GM23248 (cell line): ENCODE results near the gene KIF13A. TPM values are rescaled to one million over a fixed set of nuclear protein-coding genes. Genes with fewer than 3 reads are reported as not detected.

Experiments used
- DNase-seq: peaks from one replicate; pipeline ENCODE4 v3.0.0-alpha.2; 2015
- H2AFZ ChIP-seq: fragments of 200-600 bp; sonication (generic); 2 replicates; pipeline ENCODE4 v1.6.1; 2016; ENCODE audit warnings: antibody characterized with exemption
- H3F3A ChIP-seq: fragments of 200-600 bp; sonication (generic); 2 replicates; pipeline ENCODE4 v1.6.1; 2016; ENCODE audit warnings: mild to moderate bottlenecking, antibody characterized with exemption, mixed run types; ENCODE audit not compliant: insufficient read depth
- H3K27ac ChIP-seq: fragments of 200-600 bp; sonication (generic); 2 replicates; pipeline ENCODE4 v1.5.1; 2016; ENCODE audit warnings: mild to moderate bottlenecking
- H3K27me3 ChIP-seq: fragments of 200-600 bp; sonication (generic); replicated peaks from 2 replicates; pipeline ENCODE4 v1.6.1; 2016; ENCODE audit warnings: mild to moderate bottlenecking; ENCODE audit not compliant: insufficient read depth
- H3K36me3 ChIP-seq: fragments of 200-600 bp; sonication (generic); 2 replicates; pipeline ENCODE4 v1.6.1; 2016; ENCODE audit warnings: low read depth, mild to moderate bottlenecking
- H3K4me1 ChIP-seq: fragments of 200-600 bp; sonication (generic); 2 replicates; pipeline ENCODE4 v1.6.1; 2016; ENCODE audit warnings: mild to moderate bottlenecking; ENCODE audit not compliant: insufficient read depth
- H3K4me2 ChIP-seq: fragments of 200-600 bp; sonication (generic); one replicate; pipeline ENCODE4 v1.6.1; 2016; ENCODE audit warnings: mild to moderate bottlenecking; ENCODE audit not compliant: unreplicated experiment
- H3K4me3 ChIP-seq: fragments of 200-600 bp; sonication (generic); 2 replicates; pipeline ENCODE4 v1.5.1; 2016; ENCODE audit warnings: mild to moderate bottlenecking
- H3K79me2 ChIP-seq: fragments of 200-600 bp; sonication (generic); 2 replicates; pipeline ENCODE4 v1.6.1; 2016; ENCODE audit warnings: mild to moderate bottlenecking; ENCODE audit not compliant: insufficient read depth
- H3K9ac ChIP-seq: fragments of 200-600 bp; sonication (generic); 2 replicates; pipeline ENCODE4 v1.6.1; 2016; ENCODE audit warnings: mild to moderate bottlenecking
- H3K9me2 ChIP-seq: fragments of 200-600 bp; sonication (generic); 2 replicates; pipeline ENCODE4 v1.6.1; 2016; ENCODE audit warnings: mixed run types, mild to moderate bottlenecking, moderate library complexity; ENCODE audit not compliant: insufficient read depth
- H3K9me3 ChIP-seq: fragments of 200-600 bp; sonication (generic); one replicate; pipeline ENCODE4 v1.6.1; 2017; ENCODE audit warnings: low read depth
- H4K20me1 ChIP-seq: fragments of 200-600 bp; sonication (generic); 2 replicates; pipeline ENCODE4 v1.6.0; 2016; ENCODE audit not compliant: insufficient read depth
- EZH2 ChIP-seq: fragments of 200-600 bp; sonication (generic); IDR thresholded peaks from 2 replicates; pipeline ENCODE4 v1.6.1; 2018; ENCODE audit warnings: antibody characterized with exemption, mild to moderate bottlenecking; ENCODE audit not compliant: insufficient read depth, poor library complexity, severe bottlenecking
- EZH2phosphoT487 ChIP-seq: fragments of 200-600 bp; sonication (generic); IDR thresholded peaks from 2 replicates; pipeline ENCODE4 v1.6.1; 2018; ENCODE audit warnings: antibody characterized with exemption, moderate library complexity, mild to moderate bottlenecking, low read depth; ENCODE audit not compliant: insufficient read depth
- WGBS, 2 experiments: methylation state at CpG; one replicate each; pipeline ENCODE4 v1.1.6; 2015 to 2017; ENCODE audit warnings: low lambda C conversion rate in 2 of 2, low coverage in 1 of 2; ENCODE audit errors: missing lambda C conversion rate in 2 of 2; 5-methylcytosine and 5-hydroxymethylcytosine counted together
- in situ Hi-C: fragments of 300-500 bp; cut with MboI; formaldehyde crosslinking; loops from 2 replicates; pipeline ENCODE4 v1.15.0; 2020
- polyA plus RNA-seq: library from polyadenylated mRNA; unstranded; fragments of >200 nt; fragmentation: Nextera tagmentation; extraction: Ambion mirVana; gene quantifications from 2 replicates; pipeline ENCODE4 v1.2.1, GENCODE V29; 2016
- total RNA-seq: library from RNA; depleted of rRNA; stranded (reverse); fragments of >200 nt; shearing (Covaris generic); gene quantifications from 2 replicates; pipeline ENCODE4 v1.2.3, GENCODE V29; 2014

The KIF13A gene
- total and polyA plus RNA-seq, 2 experiments from 2014 or later, result 5.0 to 46.0 TPM

GRCh38 chr6:17877196-17877894 is 110.1 kb downstream of the KIF13A start:
- Histone ChIP-seq H3K9ac (no peak overlapping the region), H3K4me2 (no peak overlapping the region)

GRCh38 chr6:17874753-17875152 is 112.7 kb downstream of the KIF13A start:
- no peaks in the 10 kb centered on the region for H3K36me3 ChIP-seq
- 93 to 98% methylated on average over 10 of the region's 10 CpGs for WGBS, 2 experiments
- TF ChIP-seq EZH2phosphoT487 (no peak), EZH2 (no peak)
- no peaks in the 10 kb centered on the region for H3K9me2 ChIP-seq
- in situ Hi-C loops, result no loop called here
- no peak overlapping the region for H3K27ac ChIP-seq
- peaks cover 46% of the 10 kb centered on the region for H3K4me1 ChIP-seq
- H4K20me1 ChIP-seq, result no peaks in the 10 kb centered on the region
- no peaks in the 10 kb centered on the region for H3K9me3 ChIP-seq
- no peak overlapping the region for H3K4me2 ChIP-seq
- no peak overlapping the region for H2AFZ ChIP-seq
- peaks cover 53% of the 10 kb centered on the region for H3K79me2 ChIP-seq
- H3K4me3 ChIP-seq, result no peak overlapping the region
- no peak overlapping the region for H3K9ac ChIP-seq
- no peaks in the 10 kb centered on the region for H3K27me3 ChIP-seq
- no peak for DNase-seq
- H3F3A ChIP-seq, result peaks cover 36% of the 10 kb centered on the region

More at GRCh38 chr6:17877196-17877894, 110.1 kb downstream of the KIF13A start:
- no peaks in the 10 kb centered on the region for H3K36me3 ChIP-seq
- H2AFZ ChIP-seq, result no peak overlapping the region
- in situ Hi-C loops, result no loop called here
- H3K9me3 ChIP-seq, result no peaks in the 10 kb centered on the region
- peaks cover 23% of the 10 kb centered on the region for H3K4me1 ChIP-seq
- H3K27ac ChIP-seq, result no peak overlapping the region
- H3K4me3 ChIP-seq, result no peak overlapping the region
- H4K20me1 ChIP-seq, result no peaks in the 10 kb centered on the region
- WGBS, 2 experiments, result 81 to 88% methylated on average over 6 of the region's 6 CpGs
- no peaks in the 10 kb centered on the region for H3K27me3 ChIP-seq
- no peaks in the 10 kb centered on the region for H3K9me2 ChIP-seq
- no peak for TF ChIP-seq EZH2phosphoT487
- no peak for TF ChIP-seq EZH2
- H3F3A ChIP-seq, result peaks cover 12% of the 10 kb centered on the region; the same call in 1 of the 2 replicates
- peaks cover 64% of the 10 kb centered on the region for H3K79me2 ChIP-seq
- no peak for DNase-seq

GRCh38 chr6:17872908-17873307 is 114.5 kb downstream of the KIF13A start:
- in situ Hi-C loops, result no loop called here
- Histone ChIP-seq H3K4me2 (no peak overlapping the region), H3F3A (peaks cover 52% of the 10 kb centered on the region), H3K9ac (no peak overlapping the region), H3K9me2 (no peaks in the 10 kb centered on the region), H2AFZ (no peak overlapping the region), H4K20me1 (no peaks in the 10 kb centered on the region), H3K27me3 (no peaks in the 10 kb centered on the region), H3K79me2 (peaks cover 43% of the 10 kb centered on the region), H3K9me3 (no peaks in the 10 kb centered on the region), H3K36me3 (no peaks in the 10 kb centered on the region), H3K4me3 (no peak overlapping the region), H3K27ac (no peak overlapping the region), H3K4me1 (peaks cover 57% of the 10 kb centered on the region)
- WGBS, 2 experiments, result 98 to 100% methylated on average over 2 of the region's 2 CpGs
- TF ChIP-seq EZH2 (no peak), EZH2phosphoT487 (no peak)
- DNase-seq, result no peak

- no peaks in the 10 kb centered on the region for H4K20me1 ChIP-seq
- H3K27me3 ChIP-seq, result no peaks in the 10 kb centered on the region
- H3K9me3 ChIP-seq, result no peaks in the 10 kb centered on the region
- peaks cover 34% of the 10 kb centered on the region for H3K79me2 ChIP-seq
- TF ChIP-seq EZH2phosphoT487, result no peak
- in situ Hi-C loops, result no loop called here
- no peaks in the 10 kb centered on the region for H3K36me3 ChIP-seq
- H3K9me2 ChIP-seq, result no peaks in the 10 kb centered on the region
- no peak overlapping the region for H2AFZ ChIP-seq
- H3K4me1 ChIP-seq, result peaks cover 62% of the 10 kb centered on the region
- peaks cover 63% of the 10 kb centered on the region for H3F3A ChIP-seq
- no peak overlapping the region for H3K4me3 ChIP-seq
- 33 to 35% methylated on average over 3 of the region's 3 CpGs for WGBS, 2 experiments
- H3K4me2 ChIP-seq, result no peak overlapping the region
- peak; percentile 45 for DNase-seq
- 0 out of 2 replicates have a peak overlapping the region, but pooled peaks have one; percentile 7 for H3K9ac ChIP-seq
- H3K27ac ChIP-seq, result peak overlapping the region; percentile 15; the same call in 1 of the 2 replicates
These were observed 115.6 kb downstream of the KIF13A start for GRCh38 chr6:17871836-17872235.

- no peaks in the 10 kb centered on the region for H3K27me3 ChIP-seq
- H3K27ac ChIP-seq, result peak overlapping the region; percentile 15; the same call in 1 of the 2 replicates
- H3K9me2 ChIP-seq, result no peaks in the 10 kb centered on the region
- no peaks in the 10 kb centered on the region for H4K20me1 ChIP-seq
- H3K36me3 ChIP-seq, result no peaks in the 10 kb centered on the region
- H3K9me3 ChIP-seq, result no peaks in the 10 kb centered on the region
- H3K4me2 ChIP-seq, result no peak overlapping the region
- peaks cover 62% of the 10 kb centered on the region for H3K4me1 ChIP-seq
- in situ Hi-C loops, result no loop called here
- H3K79me2 ChIP-seq, result peaks cover 31% of the 10 kb centered on the region
- TF ChIP-seq EZH2phosphoT487, result no peak
- TF ChIP-seq EZH2, result no peak
- H3K4me3 ChIP-seq, result no peak overlapping the region
- peaks cover 61% of the 10 kb centered on the region for H3F3A ChIP-seq
- no peak overlapping the region for H2AFZ ChIP-seq
- H3K9ac ChIP-seq, result no peak overlapping the region
- 92 to 100% methylated on average over 1 of the region's 1 CpG for WGBS, 2 experiments
- DNase-seq, result no peak
These were observed 116.3 kb downstream of the KIF13A start for GRCh38 chr6:17871189-17871519.
